Astrocyte of the spinal cord (primary cell): Measurements from ENCODE around the gene GSTA4.
A peak's percentile ranks its signal among the peaks of the same experiment; 100 is the strongest.

Experiments
- DNase-seq: peaks from one replicate; pipeline ENCODE4 v3.0.0; 2011; ENCODE audit warnings: low read depth, low spot score
- H3K4me3 ChIP-seq: 2 replicates; pipeline ENCODE4 v1.5.1; 2011; ENCODE audit warnings: low read depth, mild to moderate bottlenecking, low read length, moderate library complexity
- in situ Hi-C: cut with HindIII; loops from 2 replicates; pipeline ENCODE4 v1.10.0; 2017; ENCODE audit warnings: low sequenced_read_pairs
- TF ChIP-seq, protein P1 (sequence below): IDR thresholded peaks from 2 replicates; pipeline ENCODE4 v1.5.1; 2012; ENCODE audit warnings: low read depth, mild to moderate bottlenecking, low read length, inconsistent platforms

Gene GSTA4

DNA sequence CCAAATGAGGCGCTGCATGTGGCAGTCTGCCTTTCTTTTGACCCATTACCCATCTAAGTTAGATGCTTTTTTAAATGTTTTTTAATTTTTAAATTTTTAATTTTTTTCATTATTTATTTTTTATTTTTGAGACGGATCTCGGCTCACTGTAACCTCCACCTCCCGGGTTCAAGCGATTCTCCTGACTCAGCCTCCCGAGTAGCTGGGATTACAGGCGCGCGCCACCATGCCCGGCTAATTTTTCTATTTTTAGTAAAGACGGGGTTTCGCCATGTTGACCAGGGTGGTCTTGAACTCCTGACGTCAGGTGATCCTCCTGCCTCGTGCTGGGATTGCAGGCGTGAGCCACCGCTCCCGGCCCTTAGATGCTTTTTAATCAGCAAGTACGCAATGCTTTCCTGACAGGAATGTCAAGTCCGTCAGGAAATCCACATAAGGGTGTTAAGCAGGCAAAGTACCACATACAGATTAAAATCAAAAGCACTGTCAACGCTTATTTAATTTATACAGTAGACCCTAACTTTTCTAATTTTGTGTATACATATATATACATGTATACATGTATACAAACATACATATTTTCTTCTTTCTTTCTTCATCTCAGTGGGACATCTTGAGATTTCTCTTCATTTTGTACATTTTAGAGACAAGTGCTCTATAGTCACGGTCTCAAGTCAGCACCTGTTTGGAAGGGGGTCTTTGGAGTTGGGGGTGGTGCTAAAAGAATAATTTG is 995 bp upstream of the GSTA4 start:
- peak; percentile 84 for DNase-seq
- TF ChIP-seq, protein P1, sequence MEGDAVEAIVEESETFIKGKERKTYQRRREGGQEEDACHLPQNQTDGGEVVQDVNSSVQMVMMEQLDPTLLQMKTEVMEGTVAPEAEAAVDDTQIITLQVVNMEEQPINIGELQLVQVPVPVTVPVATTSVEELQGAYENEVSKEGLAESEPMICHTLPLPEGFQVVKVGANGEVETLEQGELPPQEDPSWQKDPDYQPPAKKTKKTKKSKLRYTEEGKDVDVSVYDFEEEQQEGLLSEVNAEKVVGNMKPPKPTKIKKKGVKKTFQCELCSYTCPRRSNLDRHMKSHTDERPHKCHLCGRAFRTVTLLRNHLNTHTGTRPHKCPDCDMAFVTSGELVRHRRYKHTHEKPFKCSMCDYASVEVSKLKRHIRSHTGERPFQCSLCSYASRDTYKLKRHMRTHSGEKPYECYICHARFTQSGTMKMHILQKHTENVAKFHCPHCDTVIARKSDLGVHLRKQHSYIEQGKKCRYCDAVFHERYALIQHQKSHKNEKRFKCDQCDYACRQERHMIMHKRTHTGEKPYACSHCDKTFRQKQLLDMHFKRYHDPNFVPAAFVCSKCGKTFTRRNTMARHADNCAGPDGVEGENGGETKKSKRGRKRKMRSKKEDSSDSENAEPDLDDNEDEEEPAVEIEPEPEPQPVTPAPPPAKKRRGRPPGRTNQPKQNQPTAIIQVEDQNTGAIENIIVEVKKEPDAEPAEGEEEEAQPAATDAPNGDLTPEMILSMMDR: no peak
- H3K4me3 ChIP-seq: peak overlapping the region; percentile 21
- in situ Hi-C loops: no loop called here

GRCh38 chr6:52994839-52995088 is 320 bp downstream of the GSTA4 start:
- in situ Hi-C loops: no loop called here
- DNase-seq: no peak
- peak overlapping the region; percentile 82 for H3K4me3 ChIP-seq

GRCh38 chr6:52994031-52994838 is 849 bp downstream of the GSTA4 start:
- TF ChIP-seq, protein P1: no peak
- in situ Hi-C loops: no loop called here
- H3K4me3 ChIP-seq: peak overlapping the region; percentile 82
- DNase-seq: peak; percentile 63

More at GRCh38 chr6:52994839-52995088, 320 bp downstream of the GSTA4 start:
- TF ChIP-seq, protein P1: no peak

- DNase-seq: peak; percentile 47
- in situ Hi-C loops: no loop called here
- TF ChIP-seq, protein P1: no peak
- H3K4me3 ChIP-seq: peak overlapping the region; percentile 82
Measured at GRCh38 chr6:52992980-52993920, 1.8 kb downstream of the GSTA4 start.

- in situ Hi-C loops: no loop called here
- TF ChIP-seq, protein P1: no peak
- DNase-seq: peak; percentile 25
- no peak overlapping the region for H3K4me3 ChIP-seq
Measured at GRCh38 chr6:52990342-52990741, 4.7 kb downstream of the GSTA4 start.

- in situ Hi-C loops: no loop called here
- DNase-seq: no peak
- H3K4me3 ChIP-seq: no peak overlapping the region
- TF ChIP-seq, protein P1: no peak
Measured at GRCh38 chr6:52985228-52985627, 9.9 kb downstream of the GSTA4 start.
